Endothelial cell of umbilical vein (primary cell): ENCODE measurements around the gene RAB11FIP2. TPM values are rescaled to one million over a fixed set of nuclear protein-coding genes. Genes with fewer than 3 reads are reported as not detected.

Source experiments
- BruUV-seq: library from RNA; stranded (reverse); fragments of 400-500 nt; replicated peaks from 2 replicates; lab custom pipeline; 2021; lab: Mats Ljungman, UMichigan
- CTCF ChIA-PET: fragments of 300-600, 350-600 bp; sonication (Branson Sonifier 250); formaldehyde crosslinking; loops from one replicate; lab custom pipeline; 2021; ENCODE audit warnings: antibody characterized with exemption, inconsistent platforms; lab: Charles Lee
- POLR2A ChIA-PET: fragments of 300-600, 350-600 bp; sonication (Branson Sonifier 250); formaldehyde crosslinking; loops from one replicate; lab custom pipeline; 2021; ENCODE audit warnings: antibody characterized with exemption, inconsistent platforms; lab: Charles Lee
- DNase-seq: peaks from one replicate; pipeline ENCODE4 v3.0.0-alpha.2; 2011; ENCODE audit warnings: low read depth, low spot score
- FAIRE-seq: peaks from 2 replicates; lab custom pipeline; 2011; peaks lifted over from hg19 to GRCh38; lab: Jason Lieb, UNC
- H2AFZ ChIP-seq: 2 replicates; pipeline ENCODE4 v1.6.0; 2012; ENCODE audit warnings: low read depth, low read length, control low read depth, inconsistent platforms
- H3K27ac ChIP-seq: 2 replicates; pipeline ENCODE4 v1.5.1; 2011; ENCODE audit warnings: low read depth, mild to moderate bottlenecking, control low read depth, low read length, moderate library complexity; ENCODE audit not compliant: insufficient read depth
- H3K27me3 ChIP-seq, 2 experiments: 2 replicates each; pipeline versions ENCODE4 v1.6.0 to v1.6.1; 2011; ENCODE audit warnings: low read length in 2 of 2, mixed read lengths in 1 of 2; ENCODE audit not compliant: control insufficient read depth in 2 of 2, insufficient read depth in 2 of 2
- H3K36me3 ChIP-seq, 2 experiments: 2 replicates in 1 of 2; 3 replicates in 1 of 2; pipeline ENCODE4 v1.5.1; 2011; ENCODE audit warnings: low read length in 2 of 2, mild to moderate bottlenecking in 1 of 2, moderate library complexity in 1 of 2; ENCODE audit not compliant: control insufficient read depth in 2 of 2, insufficient read depth in 2 of 2; ENCODE audit errors: extremely low read depth in 1 of 2
- H3K4me1 ChIP-seq: 3 replicates; pipeline ENCODE4 v1.5.1; 2011; ENCODE audit warnings: mild to moderate bottlenecking, low read length; ENCODE audit not compliant: control insufficient read depth, insufficient read depth; ENCODE audit errors: extremely low read depth
- H3K4me2 ChIP-seq: 2 replicates; pipeline ENCODE4 v1.6.1; 2011; ENCODE audit warnings: low read length, control low read depth, mixed read lengths; ENCODE audit not compliant: insufficient read depth
- H3K4me3 ChIP-seq, 3 experiments: fragments of 200-600 bp in 1 of 3; sonication (generic), shearing (Covaris generic) in 1 of 3; replicated peaks in 1 of 3; 2 replicates each; pipeline ENCODE4 v1.5.1; 2011 to 2016; ENCODE audit warnings: control low read depth in 3 of 3, low read length in 3 of 3, mild to moderate bottlenecking in 2 of 3, inconsistent platforms in 1 of 3, low read depth in 1 of 3, moderate library complexity in 1 of 3; ENCODE audit not compliant: insufficient read depth in 1 of 3
- H3K79me2 ChIP-seq: 2 replicates; pipeline ENCODE4 v1.6.0; 2012; ENCODE audit warnings: low read length, inconsistent platforms; ENCODE audit not compliant: control insufficient read depth, insufficient read depth
- H3K9ac ChIP-seq: replicated peaks from 2 replicates; pipeline ENCODE3; 2011; ENCODE audit warnings: low read length, control low read depth; ENCODE audit not compliant: insufficient read depth; ENCODE audit errors: extremely low read depth
- H3K9me1 ChIP-seq: replicated peaks from 3 replicates; pipeline ENCODE4 v1.6.0; 2011; ENCODE audit warnings: mild to moderate bottlenecking, low read length; ENCODE audit not compliant: control insufficient read depth, insufficient read depth; ENCODE audit errors: extremely low read depth
- H3K9me3 ChIP-seq: replicated peaks from 2 replicates; pipeline ENCODE4 v1.5.1; 2012; ENCODE audit warnings: low read length, inconsistent platforms; ENCODE audit not compliant: control insufficient read depth, insufficient read depth
- H4K20me1 ChIP-seq: replicated peaks from 2 replicates; pipeline ENCODE3; 2011; ENCODE audit warnings: mild to moderate bottlenecking, low read length; ENCODE audit not compliant: control insufficient read depth, insufficient read depth; ENCODE audit errors: extremely low read depth
- CTCF ChIP-seq, 2 donors: IDR thresholded peaks; 1 replicate in 1 of 2; 2 replicates in 1 of 2; pipeline ENCODE4 v1.5.1; 2011; ENCODE audit warnings: low read length in 2 of 2, mild to moderate bottlenecking in 2 of 2, moderate library complexity in 2 of 2, control low read depth in 1 of 2, inconsistent platforms in 1 of 2, low read depth in 1 of 2; ENCODE audit not compliant: insufficient read depth in 1 of 2; ENCODE audit errors: extremely low read depth in 1 of 2
- EZH2 ChIP-seq: IDR thresholded peaks from 2 replicates; pipeline ENCODE4 v1.6.1; 2012; ENCODE audit warnings: borderline replicate concordance, low read depth, mild to moderate bottlenecking, moderate library complexity, low read length, inconsistent platforms; ENCODE audit not compliant: severe bottlenecking
- FOS ChIP-seq: IDR thresholded peaks from 2 replicates; pipeline ENCODE4 v1.6.1; 2011; ENCODE audit warnings: mild to moderate bottlenecking, low read length, moderate library complexity, borderline replicate concordance; ENCODE audit not compliant: insufficient read depth
- GATA2 ChIP-seq: IDR thresholded peaks from 2 replicates; pipeline ENCODE4 v1.7.0; 2011; ENCODE audit warnings: low read depth, mild to moderate bottlenecking, moderate library complexity, mixed read lengths, low read length; ENCODE audit not compliant: insufficient read length, insufficient read depth
- JUN ChIP-seq: IDR thresholded peaks from 2 replicates; pipeline ENCODE4 v1.6.1; 2011; ENCODE audit warnings: borderline replicate concordance, low read depth; ENCODE audit not compliant: insufficient read length, insufficient read depth
- MAX ChIP-seq: IDR thresholded peaks from 2 replicates; pipeline ENCODE4 v1.6.1; 2011; ENCODE audit not compliant: insufficient read depth, insufficient read length
- MYC ChIP-seq: IDR thresholded peaks from one replicate; pipeline ENCODE4 v1.6.1; 2011; ENCODE audit warnings: mild to moderate bottlenecking, low read depth, low read length
- POLR2A ChIP-seq: IDR thresholded peaks from 2 replicates; pipeline ENCODE4 v1.6.1; 2012; ENCODE audit warnings: low read depth, mild to moderate bottlenecking, control low read depth, low read length
- POLR2AphosphoS5 ChIP-seq: IDR thresholded peaks from 2 replicates; pipeline ENCODE4 v1.6.1; 2012; ENCODE audit warnings: low read depth, mild to moderate bottlenecking, control low read depth, low read length, moderate library complexity; ENCODE audit not compliant: insufficient read depth
- dilution Hi-C: fragments of 300-500 bp; cut with MboI; formaldehyde crosslinking; loops from one replicate; pipeline ENCODE4 v1.15.0; 2019; ENCODE audit warnings: low sequenced_read_pairs; ENCODE audit not compliant: extremely low pct_ligation_motif_present
- intact Hi-C: fragments of 100-400 bp; cut with micrococcal nuclease; formaldehyde crosslinking; loops from one replicate; pipeline ENCODE4 v1.10.0; 2022
- polyA plus RNA-seq, 4 experiments: library from polyadenylated mRNA; depleted of rRNA in 3 of 4; stranded (reverse) in 3 of 4; unstranded in 1 of 4; fragments of >200 nt; gene quantifications; 2 replicates each; pipeline versions ENCODE4 v1.2.1 to v1.2.3, GENCODE V29; 2011 to 2012; ENCODE audit warnings: missing spikeins in 1 of 4
- total RNA-seq: library from RNA; stranded (reverse); gene quantifications from 2 replicates; pipeline ENCODE4 v1.2.3, GENCODE V29; 2021

RAB11FIP2 gene
- total and polyA plus RNA-seq, 2 donors (not counting 3 experiments of a cell fraction or from before 2014, with no cell fraction given), result 1.9 to 8.6 TPM

GRCh38 chr10:117970962-117971361 lies 75.8 kb downstream of the RAB11FIP2 start:
- no peak for FAIRE-seq
- Histone ChIP-seq H3K4me2 (no peak overlapping the region), H4K20me1 (no peaks in the 10 kb centered on the region), H3K27me3 (no peaks in the 10 kb centered on the region), H3K36me3 (no peaks in the 10 kb centered on the region), H2AFZ (no peak overlapping the region), H3K4me3 (no peak overlapping the region), H3K9ac (no peak overlapping the region), H3K4me1 (no peaks in the 10 kb centered on the region), H3K9me3 (no peaks in the 10 kb centered on the region), H3K27ac (no peak overlapping the region), H3K79me2 (no peaks in the 10 kb centered on the region), H3K9me1 (no peaks in the 10 kb centered on the region)
- intact Hi-C loops (no loop called here), dilution Hi-C loops (no loop called here)
- DNase-seq, result no peak
- ChIA-PET CTCF (no interaction called here), POLR2A (no interaction called here)
- BruUV-seq, result no TSS peak
- no peak for TF ChIP-seq POLR2A
- no peak for TF ChIP-seq MAX

- Histone ChIP-seq H3K4me1 (no peaks in the 10 kb centered on the region), H3K4me3 (no peak overlapping the region), H3K9me1 (no peaks in the 10 kb centered on the region), H3K27ac (no peak overlapping the region), H3K4me2 (no peak overlapping the region), H3K79me2 (no peaks in the 10 kb centered on the region), H3K9ac (no peak overlapping the region), H3K27me3 (no peaks in the 10 kb centered on the region), H2AFZ (no peak overlapping the region), H3K9me3 (no peaks in the 10 kb centered on the region), H3K36me3 (no peaks in the 10 kb centered on the region), H4K20me1 (no peaks in the 10 kb centered on the region)
- no TSS peak for BruUV-seq
- no peak for FAIRE-seq
- POLR2A ChIA-PET, result no interaction called here
- CTCF ChIA-PET, result no interaction called here
- TF ChIP-seq POLR2AphosphoS5 (no peak), POLR2A (no peak), GATA2 (no peak), EZH2 (no peak), FOS (no peak), JUN (no peak), MAX (no peak), MYC (no peak), CTCF (IDR thresholded peaks at IDR 0.05; ENCODE audit: extremely low read depth in 1 of 2, insufficient read depth in 1 of 2, low read depth in 1 of 2, low read length in 2 of 2) (no peak)
- DNase-seq, result no peak
- intact Hi-C loops, result no loop called here
- dilution Hi-C loops, result no loop called here
Observed at GRCh38 chr10:117969592-117969991, 77.1 kb downstream of the RAB11FIP2 start.
